Measurements from ENCODE around the gene YY1AP1.
A peak's percentile ranks its signal among the peaks of the same experiment; 100 is the strongest.
"Not testable (repeated sequence)": the region's sequence is repeated elsewhere in the genome, so short reads cannot be mapped to it uniquely, and the experiment has no call there.

Gene YY1AP1

DNA sequence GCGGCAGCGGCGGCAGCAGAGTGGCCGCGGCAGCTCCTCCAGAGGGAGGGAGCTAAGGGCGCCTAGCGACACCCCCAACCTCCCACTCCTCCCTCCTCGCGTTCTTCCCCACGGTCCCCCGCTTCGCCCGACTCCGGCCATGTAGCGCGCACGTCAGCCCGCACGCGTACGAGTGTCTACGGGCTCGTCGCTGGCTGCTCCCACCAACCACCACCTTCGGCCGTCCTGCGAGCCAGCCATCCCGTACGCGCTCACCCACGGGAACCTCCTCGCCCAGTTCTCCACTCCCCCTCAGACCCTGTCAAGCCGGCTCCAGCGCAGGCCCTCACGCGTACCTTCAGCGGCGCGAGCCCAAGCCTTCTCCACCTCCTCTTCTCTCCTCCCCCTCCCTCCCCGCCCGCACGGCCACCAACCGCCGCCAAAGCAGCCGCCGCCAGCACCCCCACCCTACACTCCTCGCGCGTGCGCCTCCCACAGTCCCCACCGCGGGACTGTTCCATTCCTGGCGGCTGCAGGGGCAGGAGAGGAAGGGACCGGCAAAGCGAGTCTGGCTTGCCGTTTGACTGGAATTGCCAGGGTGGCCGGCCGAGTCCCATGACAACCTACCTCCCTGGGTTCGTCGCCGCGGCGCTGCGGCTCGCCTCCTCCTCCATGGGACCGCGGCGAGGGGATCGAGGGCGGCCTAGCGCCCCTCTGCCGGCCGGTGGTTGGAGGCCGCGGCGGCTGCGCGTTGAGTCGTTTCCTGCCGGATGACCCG is at the start of gene YY1AP1:
TSS of gene YY1AP1 (minus strand) at position 451 of the 757 bp plus-strand sequence. CDS start 8,338 bp downstream, outside the sequence.
- DNase-seq (ENCODE audit: low spot score) = peak; percentile 94

GRCh38 chr1:155729031-155729898 is 40.7 kb upstream of the YY1AP1 start:
- DNase-seq (ENCODE audit: low spot score) = peak; percentile 69

GRCh38 chr1:155725142-155725541 is 36.6 kb upstream of the YY1AP1 start:
- no peak for DNase-seq (ENCODE audit: low spot score)

DNA sequence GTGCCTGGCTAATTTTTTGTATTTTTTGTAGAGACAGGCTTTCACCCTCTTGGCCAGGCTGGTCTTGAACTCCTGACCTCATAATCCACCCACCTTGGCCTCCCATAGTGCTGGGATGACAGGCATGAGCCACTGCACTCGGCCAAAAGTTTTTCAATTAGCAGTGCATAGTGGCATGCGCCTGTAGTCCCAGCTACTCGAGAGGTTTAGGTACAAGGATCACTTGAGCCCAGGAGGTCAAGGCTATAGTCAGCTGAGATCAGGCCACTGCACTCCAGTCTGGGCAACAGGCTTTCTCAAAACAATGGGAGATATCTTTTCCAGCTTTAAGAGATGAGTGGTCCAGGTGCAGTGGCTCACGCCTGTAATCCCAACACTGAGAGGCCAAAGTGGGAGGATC is 31.1 kb upstream of the YY1AP1 start:
- DNase-seq (ENCODE audit: low spot score) = no peak

DNA sequence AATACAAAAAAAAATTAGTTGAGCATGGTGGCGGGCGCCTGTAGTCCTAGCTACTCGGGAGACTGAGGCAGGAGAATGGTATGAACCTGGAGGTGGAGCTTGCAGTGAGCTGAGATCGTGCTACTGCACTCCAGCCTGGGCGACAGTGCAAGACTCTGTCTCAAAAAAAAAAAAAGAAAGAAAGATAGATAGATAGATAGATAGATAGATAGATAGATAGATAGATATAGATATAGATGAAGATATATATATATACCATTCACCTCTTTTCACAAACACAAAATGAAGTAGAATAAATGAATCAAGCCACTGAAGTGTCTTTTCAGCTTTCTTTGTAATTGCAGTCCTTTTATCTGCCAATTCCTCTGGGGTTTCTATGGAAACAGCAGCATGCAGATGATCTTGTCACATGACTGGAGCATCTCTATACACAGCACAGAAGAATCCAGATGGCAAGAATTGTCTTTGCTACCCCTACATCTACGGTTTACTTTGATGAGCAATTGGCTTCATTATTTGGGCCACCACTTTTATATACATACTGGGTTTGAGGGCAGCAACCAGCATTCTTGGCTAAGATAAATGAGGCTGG is 30.0 kb upstream of the YY1AP1 start:
- not testable (repeated sequence) for DNase-seq (ENCODE audit: low spot score)

GRCh38 chr1:155717041-155717440 is 28.5 kb upstream of the YY1AP1 start:
- no peak for DNase-seq (ENCODE audit: low spot score)

- no peak for DNase-seq (ENCODE audit: low spot score)
Observed at GRCh38 chr1:155715777-155716176, 27.2 kb upstream of the YY1AP1 start.

- DNase-seq (ENCODE audit: low spot score) = not testable (repeated sequence)
Observed at GRCh38 chr1:155715056-155715455, 26.5 kb upstream of the YY1AP1 start.

DNA sequence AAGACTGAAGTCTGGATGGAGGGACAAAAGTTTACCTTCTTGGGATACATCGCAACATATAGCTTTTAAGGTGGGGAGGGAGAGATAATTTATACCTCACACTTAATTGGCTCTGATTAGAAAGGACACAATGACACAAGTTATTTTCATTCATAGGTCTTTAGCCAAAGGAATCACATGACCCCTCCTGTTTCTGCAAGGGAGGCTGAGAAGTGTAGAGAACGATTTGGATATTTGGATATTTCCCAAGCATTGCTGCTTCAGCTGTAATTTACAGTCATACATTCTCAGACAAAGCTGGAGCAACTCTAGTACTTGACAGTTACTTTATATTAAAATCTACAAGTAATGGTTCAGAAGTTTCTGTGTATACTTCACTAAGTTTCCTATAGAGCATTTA is 24.5 kb upstream of the YY1AP1 start:
- no peak for DNase-seq (ENCODE audit: low spot score)

DNA sequence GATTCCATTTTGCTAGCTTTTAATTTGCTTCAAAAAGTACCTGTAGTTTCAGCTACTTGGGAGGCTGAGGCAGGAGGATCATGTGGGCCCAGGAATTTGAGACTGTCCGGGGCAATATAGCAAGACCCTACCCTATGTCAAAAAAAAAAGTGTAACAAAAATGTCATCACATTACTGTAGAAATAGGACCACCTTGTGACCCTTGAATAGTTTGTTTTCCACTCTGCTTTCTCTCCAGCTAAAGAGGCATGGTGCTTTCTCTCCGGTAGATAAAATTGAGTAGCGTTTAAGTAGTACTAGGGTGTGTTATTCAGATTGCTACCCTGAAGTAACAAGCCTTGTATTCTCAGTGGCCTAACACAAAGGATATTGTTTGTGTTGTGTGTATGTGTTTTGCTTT is 24.1 kb upstream of the YY1AP1 start:
- peak; percentile 22 for DNase-seq (ENCODE audit: low spot score)

- not testable (repeated sequence) for DNase-seq (ENCODE audit: low spot score)
Observed at GRCh38 chr1:155711457-155711856, 22.9 kb upstream of the YY1AP1 start.

DNA sequence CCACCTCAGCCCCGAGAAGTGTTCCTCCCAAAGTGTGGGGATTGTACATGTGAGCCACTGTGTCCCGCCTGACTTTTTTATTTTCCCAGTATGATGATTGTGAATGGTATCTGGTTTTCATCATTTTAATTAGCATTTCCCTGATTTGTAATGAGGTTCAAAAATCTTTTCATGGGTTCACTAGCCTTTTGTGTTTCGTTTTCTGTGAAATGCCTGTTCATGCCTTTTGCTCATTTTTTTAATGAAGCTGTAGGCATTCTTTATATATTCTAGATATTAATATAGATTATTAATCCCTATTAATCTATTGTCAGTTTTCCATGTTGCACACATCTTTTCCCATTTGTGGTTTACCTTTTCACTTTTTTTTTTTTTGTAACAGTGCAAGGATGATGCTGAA is 20.8 kb upstream of the YY1AP1 start:
- no peak for DNase-seq (ENCODE audit: low spot score)

DNA sequence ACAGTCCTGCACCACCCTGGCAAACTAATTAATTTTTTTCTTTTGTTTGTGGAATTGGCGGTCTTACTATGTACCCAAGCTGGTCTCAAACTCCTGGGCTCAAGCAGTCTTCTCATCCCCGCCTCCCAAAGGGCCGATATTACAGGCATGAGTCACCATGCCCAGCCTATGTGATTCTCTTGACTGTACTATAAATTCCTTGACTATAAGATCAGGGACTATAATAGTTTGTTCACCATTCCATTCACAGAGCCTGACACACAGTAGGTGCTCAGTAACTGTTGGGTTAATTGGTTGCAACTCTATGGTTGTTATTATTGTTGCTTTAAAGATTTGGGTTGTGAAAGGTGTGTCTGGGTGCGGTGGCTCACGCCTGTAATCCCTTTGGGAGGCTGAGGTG is 17.6 kb upstream of the YY1AP1 start:
- no peak for DNase-seq (ENCODE audit: low spot score)

DNA sequence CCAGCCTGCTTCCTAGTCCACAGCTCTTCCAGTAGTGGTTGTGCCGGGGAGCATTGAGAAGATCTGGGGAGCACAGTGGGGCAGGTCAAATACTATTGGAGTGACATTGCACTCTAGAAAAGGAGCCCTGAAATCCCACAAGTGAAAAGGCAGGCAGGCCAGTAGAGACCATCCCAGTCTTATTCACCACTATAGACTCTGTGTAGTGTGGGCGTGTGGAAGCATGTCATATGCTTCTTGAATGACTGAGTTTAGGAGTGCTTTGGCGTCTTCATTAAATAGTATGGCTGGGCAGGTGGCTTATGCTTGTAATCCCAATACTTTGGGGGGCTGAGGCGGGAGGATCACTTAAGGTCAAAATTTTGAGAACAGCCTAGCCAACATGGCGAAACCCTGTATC is 15.8 kb upstream of the YY1AP1 start:
- not testable (repeated sequence) for DNase-seq (ENCODE audit: low spot score)

DNA sequence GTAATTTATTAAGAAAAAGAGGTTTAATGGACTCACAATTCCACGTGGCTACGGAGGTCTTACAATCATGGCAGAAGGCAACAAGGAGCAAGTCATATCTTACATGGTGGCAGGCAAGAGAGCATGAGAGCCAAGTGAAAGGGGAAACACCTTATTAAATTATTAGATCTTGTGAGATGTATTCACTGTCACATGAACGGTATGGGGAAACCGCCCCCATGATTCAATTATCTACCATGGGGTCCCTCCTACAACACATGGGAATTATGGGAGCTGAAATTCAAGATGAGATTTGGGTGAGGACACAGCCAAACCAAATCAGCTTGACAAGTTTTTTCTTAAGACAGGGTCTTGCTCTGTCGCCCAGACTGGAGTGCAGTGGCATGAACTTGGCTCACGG is 14.6 kb upstream of the YY1AP1 start:
- DNase-seq (ENCODE audit: low spot score) = no peak

DNA sequence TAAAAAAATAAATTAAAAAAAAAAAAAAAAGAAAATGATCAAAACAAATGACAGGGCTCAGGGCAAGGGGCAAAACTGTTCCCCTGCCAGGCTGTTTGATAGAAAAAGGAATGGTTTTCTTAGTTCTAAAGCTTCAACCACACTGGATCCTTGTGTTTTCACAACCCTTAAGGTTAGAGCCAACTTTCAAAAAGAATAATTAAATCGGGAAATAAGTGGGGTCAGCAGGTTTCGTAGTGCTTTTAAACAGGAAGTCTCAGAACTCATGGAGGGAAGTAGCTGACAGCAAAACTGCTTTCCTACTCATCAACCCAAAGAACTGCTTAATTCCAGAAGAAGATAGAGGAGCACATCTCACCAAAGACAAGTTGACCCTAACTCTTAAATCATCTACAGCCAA is 13.1 kb upstream of the YY1AP1 start:
- not testable (repeated sequence) for DNase-seq (ENCODE audit: low spot score)

GRCh38 chr1:155699062-155699461 is 10.5 kb upstream of the YY1AP1 start:
- not testable (repeated sequence) for DNase-seq (ENCODE audit: low spot score)

- DNase-seq (ENCODE audit: low spot score) = no peak
Observed at GRCh38 chr1:155698382-155699038, 9.9 kb upstream of the YY1AP1 start.

GRCh38 chr1:155697616-155698015 is 9.0 kb upstream of the YY1AP1 start:
- not testable (repeated sequence) for DNase-seq (ENCODE audit: low spot score)

DNA sequence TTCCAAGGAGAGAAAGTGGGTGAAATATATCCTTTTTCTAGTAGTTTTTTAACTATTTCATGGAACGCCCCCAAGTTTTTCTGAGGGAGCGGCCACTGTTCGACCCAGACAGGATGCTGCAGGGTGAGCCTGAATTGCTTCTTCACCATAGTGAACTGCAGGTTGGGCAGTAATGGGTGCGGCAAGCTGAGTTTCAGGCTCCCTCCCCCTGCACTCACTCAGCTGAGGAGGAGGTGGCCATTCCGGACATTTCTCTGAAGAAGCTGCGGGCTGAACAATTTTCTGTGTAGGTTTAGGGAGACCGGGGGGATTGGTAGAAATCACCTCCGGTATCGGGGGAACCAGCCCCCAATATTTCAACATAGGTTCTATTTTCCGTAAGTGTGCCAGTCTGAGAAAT is 8.5 kb upstream of the YY1AP1 start:
- DNase-seq (ENCODE audit: low spot score) = no peak

- DNase-seq (ENCODE audit: low spot score) = no peak
Observed at GRCh38 chr1:155696524-155696923, 8.0 kb upstream of the YY1AP1 start.

GRCh38 chr1:155695608-155696007 is 7.0 kb upstream of the YY1AP1 start:
- DNase-seq (ENCODE audit: low spot score) = no peak
